GM12878 (cell line): ENCODE data around the gene MAP2K1. TPM values are rescaled to one million over a fixed set of nuclear protein-coding genes. Genes with fewer than 3 reads are reported as not detected.
"Not testable (repeated sequence)": the region's sequence is repeated elsewhere in the genome, so short reads cannot be mapped to it uniquely, and the experiment has no call there.

Experiments
- ATAC-seq: fragments of 200-7000 bp; cut with Tn5 transposase; 3 replicates; pipeline ENCODE4 v1.9.1; 2020; ENCODE audit warnings: mild to moderate bottlenecking, moderate library complexity
- BruUV-seq: library from RNA; stranded (reverse); fragments of 400-500 nt; replicated peaks from 2 replicates; lab custom pipeline; 2021; lab: Mats Ljungman, UMichigan
- CTCF ChIA-PET: fragments of 300-600 bp; sonication (Branson Sonifier 250); formaldehyde crosslinking; extraction: SDS; loops from one replicate; lab custom pipeline; 2021; ENCODE audit warnings: inconsistent platforms; lab: Yijun Ruan, JAX
- POLR2A ChIA-PET: fragments of 350-600 bp; formaldehyde crosslinking; extraction: SDS; loops from one replicate; lab custom pipeline; 2021; ENCODE audit warnings: inconsistent platforms; lab: Charles Lee
- RAD21 ChIA-PET: fragments of 300-600 bp; sonication (Branson Sonifier 250); formaldehyde crosslinking; loops from one replicate; lab custom pipeline; 2023; ENCODE audit warnings: antibody characterized with exemption; ENCODE audit not compliant: unreplicated experiment; lab: Charles Lee
- SMC1A ChIA-PET: fragments of 300-600 bp; sonication (Branson Sonifier 250); formaldehyde crosslinking; loops from one replicate; lab custom pipeline; 2023; ENCODE audit not compliant: unreplicated experiment, uncharacterized antibody; lab: Charles Lee
- DNase-seq: peaks from one replicate; pipeline ENCODE4 v3.0.0-alpha.2; 2011; ENCODE audit warnings: low read depth, low spot score
- FAIRE-seq: peaks from 3 replicates; lab custom pipeline; 2011; peaks lifted over from hg19 to GRCh38; lab: Jason Lieb, UNC
- H2AFZ ChIP-seq: 2 replicates; pipeline ENCODE4 v1.6.0; 2011; ENCODE audit warnings: low read depth, low read length, control low read depth; ENCODE audit not compliant: control insufficient read depth
- H3K27ac ChIP-seq: 2 replicates; pipeline ENCODE4 v1.5.1; 2011; ENCODE audit warnings: control low read depth; ENCODE audit not compliant: control insufficient read depth, insufficient read depth
- H3K27me3 ChIP-seq, 2 experiments: replicated peaks in 1 of 2; 2 replicates each; pipeline versions ENCODE4 v1.6.0 to v1.6.1; 2011; ENCODE audit warnings: low read length in 1 of 2; ENCODE audit not compliant: control insufficient read depth in 2 of 2, insufficient read depth in 2 of 2
- H3K36me3 ChIP-seq, 2 experiments: 2 replicates each; pipeline ENCODE4 v1.5.1; 2011; ENCODE audit warnings: low read length in 1 of 2; ENCODE audit not compliant: control insufficient read depth in 2 of 2, insufficient read depth in 2 of 2
- H3K4me1 ChIP-seq: 2 replicates; pipeline ENCODE4 v1.6.1; 2011; ENCODE audit warnings: mild to moderate bottlenecking, low read length, moderate library complexity, mixed read lengths; ENCODE audit not compliant: control insufficient read depth, insufficient read depth
- H3K4me2 ChIP-seq: 2 replicates; pipeline ENCODE4 v1.6.0; 2011; ENCODE audit warnings: control low read depth; ENCODE audit not compliant: control insufficient read depth, insufficient read depth
- H3K4me3 ChIP-seq: fragments of 200-600 bp; sonication (generic); 2 replicates; pipeline ENCODE4 v1.5.1; 2016
- H3K79me2 ChIP-seq: 2 replicates; pipeline ENCODE4 v1.6.0; 2011; ENCODE audit warnings: low read length; ENCODE audit not compliant: control insufficient read depth, insufficient read depth
- H3K9ac ChIP-seq: 2 replicates; pipeline ENCODE4 v1.8.0; 2011; ENCODE audit warnings: low read length, control low read depth, mixed read lengths; ENCODE audit not compliant: control insufficient read depth, insufficient read depth
- H3K9me3 ChIP-seq: replicated peaks from 3 replicates; pipeline ENCODE4 v1.5.1; 2011; ENCODE audit warnings: mild to moderate bottlenecking, low read length; ENCODE audit not compliant: control insufficient read depth, insufficient read depth
- H4K20me1 ChIP-seq: 2 replicates; pipeline ENCODE4 v1.6.0; 2011; ENCODE audit not compliant: control insufficient read depth, insufficient read depth
- E2F8 ChIP-seq: fragments of 450-650 bp; IDR thresholded peaks from 2 replicates; pipeline ENCODE4 v1.6.1; 2018; ENCODE audit warnings: mild to moderate bottlenecking, low read depth, moderate library complexity; ENCODE audit not compliant: partially characterized antibody
- KLF5 ChIP-seq: fragments of 450-650 bp; IDR thresholded peaks from 2 replicates; pipeline ENCODE4 v1.6.1; 2014; ENCODE audit warnings: mild to moderate bottlenecking; ENCODE audit not compliant: partially characterized antibody
- PBX3 ChIP-seq: IDR thresholded peaks from 2 replicates; pipeline ENCODE4 v1.6.1; 2011; ENCODE audit warnings: mild to moderate bottlenecking, low read depth, low read length, moderate library complexity; ENCODE audit not compliant: insufficient replicate concordance
- RB1 ChIP-seq: fragments of 450-650 bp; formaldehyde crosslinking; IDR thresholded peaks from 2 replicates; pipeline ENCODE4 v1.6.1; 2017; ENCODE audit warnings: mild to moderate bottlenecking, borderline replicate concordance
- RELB ChIP-seq: fragments of 450-650 bp; IDR thresholded peaks from 2 replicates; pipeline ENCODE4 v1.6.1; 2017; ENCODE audit warnings: low read depth, mild to moderate bottlenecking, moderate library complexity
- ZBTB11 ChIP-seq: fragments of 450-650 bp; formaldehyde crosslinking; IDR thresholded peaks from 2 replicates; pipeline ENCODE4 v1.5.0; 2022; ENCODE audit warnings: mild to moderate bottlenecking, missing genetic modification characterization
- WGBS: methylation state at CpG from one replicate; pipeline ENCODE4 v1.1.6; 2016; ENCODE audit warnings: low lambda C conversion rate; ENCODE audit not compliant: insufficient replicate concordance, insufficient coverage; ENCODE audit errors: missing lambda C conversion rate; 5-methylcytosine and 5-hydroxymethylcytosine counted together
- in situ Hi-C: fragments of 300-500 bp; cut with MboI; formaldehyde crosslinking; loops from 9 replicates; pipeline ENCODE4 v1.14.3; 2018; ENCODE audit warnings: mixed read lengths
- intact Hi-C: fragments of 100-400 bp; cut with micrococcal nuclease; formaldehyde crosslinking; loops from one replicate; pipeline ENCODE4 v1.14.2; 2022; ENCODE audit not compliant: unreplicated experiment
- polyA plus RNA-seq, 11 experiments: library from polyadenylated mRNA; depleted of rRNA in 4 of 11; unstranded in 6 of 11; stranded (reverse) in 5 of 11; fragments of >200 nt; fragmentation: Nextera tagmentation in 4 of 11; fragmentation: Illumina TruSeq in 1 of 11; extraction: Ambion mirVana in 4 of 11; extraction: Trizol in 1 of 11; gene quantifications; 1 replicate in 1 of 11; 2 replicates in 10 of 11; pipeline versions ENCODE4 v1.2.1 to v1.2.3, GENCODE V29; 2011 to 2016; ENCODE audit warnings: inconsistent platforms in 2 of 11, missing spikeins in 2 of 11, low read depth in 1 of 11
- total RNA-seq, 4 experiments: library from RNA; depleted of rRNA in 3 of 4; stranded (reverse); fragments of >200 nt in 3 of 4; fragmentation: Illumina TruSeq in 1 of 4; extraction: Trizol in 1 of 4; gene quantifications; 2 replicates each; pipeline versions ENCODE4 v1.2.1 to v1.2.3, GENCODE V29; 2013 to 2021

The MAP2K1 gene
- total and polyA plus RNA-seq, 10 of the 15 experiments (the other 5 are each of a cell fraction or from before 2014, with no cell fraction given) = 11.2 to 112 (median 56.6) TPM

GRCh38 chr15:66386204-66387123 lies at the start of gene MAP2K1 (continued):
- TF ChIP-seq E2F8 (no peak), RELB (peak; percentile 70), ZBTB11 (no peak), PBX3 (no peak), RB1 (no peak; the same call in 1 of the 2 replicates), KLF5 (no peak)
- TF ChIP-seq, all 136 proteins: peak for 60

- H3K4me2 ChIP-seq, H3K9ac ChIP-seq, RAD21 ChIA-PET, in situ Hi-C loops, H3K4me3 ChIP-seq, SMC1A ChIA-PET, H3K4me1 ChIP-seq, ATAC-seq, BruUV-seq, H3K27ac ChIP-seq, H3K9me3 ChIP-seq, H3K27me3 ChIP-seq, DNase-seq, intact Hi-C loops, H2AFZ ChIP-seq, H3K79me2 ChIP-seq, H4K20me1 ChIP-seq, FAIRE-seq: not testable (repeated sequence)
- CTCF ChIA-PET = interaction anchor here (2.6 kb wide), 1 partner anchor 150 kb away, joined by 12 read pairs; the partner anchor contains the start of gene SNAPC5
- POLR2A ChIA-PET = interaction anchor here (0.6 kb wide), 1 partner anchor 203 kb away, joined by 3 read pairs; no protein-coding TSS in a partner anchor
- peaks cover 0 to 17% of the 10 kb centered on the region in 2 experiments for H3K36me3 ChIP-seq
- WGBS = 87% methylated on average over 4 of the region's 5 CpGs
These were observed 38.2 kb upstream of the MAP2K1 start for GRCh38 chr15:66348530-66348929.
